Measurements from ENCODE around the gene MILR1.

The MILR1 gene

DNA sequence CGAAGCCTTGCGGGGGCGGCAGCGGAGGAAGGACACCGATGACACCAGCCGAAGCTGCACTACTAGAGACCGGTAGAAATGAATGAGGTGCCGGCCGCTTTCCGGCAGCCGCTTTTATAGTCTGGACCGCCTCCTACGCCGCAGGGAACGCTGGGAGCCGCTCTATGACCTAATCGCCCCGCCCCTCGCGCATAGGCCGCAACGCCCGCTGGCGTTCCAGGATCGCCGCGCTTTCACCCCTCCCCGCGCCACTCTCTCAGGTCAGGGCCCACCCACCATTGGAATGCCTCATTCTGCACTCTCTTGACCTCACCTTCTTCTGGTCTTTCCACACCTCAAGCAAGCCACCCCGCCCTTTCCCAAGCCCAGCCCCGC is 57.3 kb downstream of the MILR1 start, which contains the start of gene DDX5:
TSS of gene DDX5 (minus strand) at position 89 of the 375 bp plus-strand sequence. CDS start 170 bp downstream, outside the sequence.
- peak; percentile 97 for TF ChIP-seq TAF1 (IDR thresholded peaks at IDR 0.05; ENCODE audit: borderline replicate concordance, insufficient read depth, low read length)
- TF ChIP-seq, protein P1, sequence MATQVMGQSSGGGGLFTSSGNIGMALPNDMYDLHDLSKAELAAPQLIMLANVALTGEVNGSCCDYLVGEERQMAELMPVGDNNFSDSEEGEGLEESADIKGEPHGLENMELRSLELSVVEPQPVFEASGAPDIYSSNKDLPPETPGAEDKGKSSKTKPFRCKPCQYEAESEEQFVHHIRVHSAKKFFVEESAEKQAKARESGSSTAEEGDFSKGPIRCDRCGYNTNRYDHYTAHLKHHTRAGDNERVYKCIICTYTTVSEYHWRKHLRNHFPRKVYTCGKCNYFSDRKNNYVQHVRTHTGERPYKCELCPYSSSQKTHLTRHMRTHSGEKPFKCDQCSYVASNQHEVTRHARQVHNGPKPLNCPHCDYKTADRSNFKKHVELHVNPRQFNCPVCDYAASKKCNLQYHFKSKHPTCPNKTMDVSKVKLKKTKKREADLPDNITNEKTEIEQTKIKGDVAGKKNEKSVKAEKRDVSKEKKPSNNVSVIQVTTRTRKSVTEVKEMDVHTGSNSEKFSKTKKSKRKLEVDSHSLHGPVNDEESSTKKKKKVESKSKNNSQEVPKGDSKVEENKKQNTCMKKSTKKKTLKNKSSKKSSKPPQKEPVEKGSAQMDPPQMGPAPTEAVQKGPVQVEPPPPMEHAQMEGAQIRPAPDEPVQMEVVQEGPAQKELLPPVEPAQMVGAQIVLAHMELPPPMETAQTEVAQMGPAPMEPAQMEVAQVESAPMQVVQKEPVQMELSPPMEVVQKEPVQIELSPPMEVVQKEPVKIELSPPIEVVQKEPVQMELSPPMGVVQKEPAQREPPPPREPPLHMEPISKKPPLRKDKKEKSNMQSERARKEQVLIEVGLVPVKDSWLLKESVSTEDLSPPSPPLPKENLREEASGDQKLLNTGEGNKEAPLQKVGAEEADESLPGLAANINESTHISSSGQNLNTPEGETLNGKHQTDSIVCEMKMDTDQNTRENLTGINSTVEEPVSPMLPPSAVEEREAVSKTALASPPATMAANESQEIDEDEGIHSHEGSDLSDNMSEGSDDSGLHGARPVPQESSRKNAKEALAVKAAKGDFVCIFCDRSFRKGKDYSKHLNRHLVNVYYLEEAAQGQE (IDR thresholded peaks at IDR 0.05; ENCODE audit: insufficient read depth in 1 of 2, low read depth in 2 of 2, low read length in 2 of 2), result peak; percentile 51 to 78; a peak in 2 of 4 replicates
- peak; percentile 96; the same call in 1 of the 2 replicates for TF ChIP-seq SIN3A (IDR thresholded peaks at IDR 0.05; ENCODE audit: borderline replicate concordance, insufficient read depth, low read length)
- peak; percentile 100 for TF ChIP-seq POLR2AphosphoS5 (IDR thresholded peaks at IDR 0.05; ENCODE audit: low read depth, low read length)
- no peak for TF ChIP-seq FOXP2 (optimal IDR thresholded peaks at IDR 0.05; ENCODE audit: borderline replicate concordance, extremely low read depth, extremely low read length, insufficient read depth)

DNA sequence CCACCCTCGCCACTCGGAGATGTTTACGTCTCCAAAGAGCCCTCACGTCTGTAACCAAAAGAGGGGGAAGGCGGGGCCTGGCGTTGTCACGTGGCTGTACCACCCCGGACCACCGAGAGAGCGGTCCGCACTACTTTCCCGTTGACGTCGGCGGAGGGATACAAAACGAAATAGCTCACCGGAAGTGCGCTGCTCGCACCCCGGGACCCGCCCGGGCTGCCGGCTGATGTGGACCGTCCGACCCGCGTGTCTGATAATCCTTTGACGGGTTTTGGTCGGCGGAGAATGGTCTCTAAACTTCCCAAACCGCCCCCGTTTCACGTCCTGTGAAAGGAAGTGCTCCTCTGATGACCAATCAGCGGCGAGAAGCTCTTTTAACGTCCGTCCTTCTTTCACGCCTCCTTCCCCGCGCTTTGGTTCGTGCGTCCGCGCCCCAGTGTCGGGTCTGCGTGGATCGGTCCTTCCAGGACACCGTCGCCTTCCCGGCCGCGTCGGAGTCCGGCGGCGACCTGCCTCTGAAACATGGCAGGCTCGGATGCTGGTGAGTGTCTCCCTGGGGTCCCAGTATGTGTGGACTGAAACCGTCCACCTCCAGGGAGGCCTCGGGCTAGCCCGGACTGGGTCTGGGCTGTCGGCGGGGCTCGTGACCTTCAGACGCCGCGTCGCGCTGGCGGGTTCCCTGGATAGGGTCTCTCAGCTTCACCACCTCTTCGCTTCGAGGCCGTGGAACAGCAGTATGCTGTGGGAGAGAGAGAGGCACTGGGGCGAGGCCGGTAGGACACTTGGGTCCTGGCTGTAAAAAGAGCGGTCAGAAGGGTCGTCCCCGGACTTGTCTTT is 57.9 kb downstream of the MILR1 start, which contains the start of gene CEP95:
TSS of gene CEP95 (plus strand) at position 402 of the 837 bp plus-strand sequence. CDS start at position 523, 121 bp downstream.
- TF ChIP-seq TAF1 (IDR thresholded peaks at IDR 0.05; ENCODE audit: borderline replicate concordance, insufficient read depth, low read length) (peak; percentile 80; the same call in 1 of the 2 replicates), FOXP2 (optimal IDR thresholded peaks at IDR 0.05; ENCODE audit: borderline replicate concordance, extremely low read depth, extremely low read length, insufficient read depth) (no peak), POLR2AphosphoS5 (IDR thresholded peaks at IDR 0.05; ENCODE audit: low read depth, low read length) (peak; percentile 48), SIN3A (IDR thresholded peaks at IDR 0.05; ENCODE audit: borderline replicate concordance, insufficient read depth, low read length) (peak; percentile 76; the same call in 1 of the 2 replicates)
- TF ChIP-seq, protein P1 (IDR thresholded peaks at IDR 0.05; ENCODE audit: insufficient read depth in 1 of 2, low read depth in 2 of 2, low read length in 2 of 2), result 0 out of 4 replicates have a peak, but pooled peaks of 1 of the 2 experiments have one; percentile 2

DNA sequence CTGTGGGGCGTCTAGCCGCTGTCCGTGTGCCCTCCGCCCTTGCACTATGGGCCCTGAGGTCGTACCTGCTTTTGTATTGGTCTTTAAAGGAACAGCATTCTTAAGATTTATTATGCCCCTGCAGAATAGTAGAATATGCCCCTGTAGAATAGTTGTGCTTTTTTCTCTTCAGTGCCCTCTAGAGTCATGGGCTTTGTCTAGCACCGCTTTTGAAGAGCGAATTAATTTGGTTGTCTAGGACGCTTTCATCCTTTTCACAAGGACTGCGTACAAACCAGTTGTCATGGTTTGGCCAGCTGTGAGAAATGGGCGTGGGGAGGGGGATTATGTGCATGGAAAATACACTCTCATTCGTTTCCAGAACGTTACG is 58.5 kb downstream of the MILR1 start:
- peak; percentile 86; the same call in 1 of the 2 replicates for TF ChIP-seq SIN3A (IDR thresholded peaks at IDR 0.05; ENCODE audit: borderline replicate concordance, insufficient read depth, low read length)
- TF ChIP-seq, protein P1 (IDR thresholded peaks at IDR 0.05; ENCODE audit: insufficient read depth in 1 of 2, low read depth in 2 of 2, low read length in 2 of 2), result no peak

DNA sequence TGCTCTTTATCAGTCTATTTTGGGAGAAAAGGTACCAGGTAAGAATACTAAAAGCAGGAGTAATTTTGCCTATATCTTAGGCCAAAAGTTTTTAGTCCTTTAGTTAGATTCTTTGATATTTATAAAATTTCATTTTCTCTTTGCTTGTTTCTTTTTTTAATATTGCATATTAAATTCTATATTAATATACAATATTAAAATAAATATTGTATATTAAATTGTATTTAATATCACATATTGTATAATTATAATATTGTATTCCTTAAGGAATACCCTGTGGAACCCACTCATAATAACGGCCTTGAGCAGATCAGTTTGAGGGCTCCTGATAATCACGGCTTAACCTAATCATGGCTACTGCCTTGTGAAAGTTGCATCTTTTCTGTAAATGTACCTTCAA is 59.8 kb downstream of the MILR1 start:
- no peak for TF ChIP-seq TAF1 (IDR thresholded peaks at IDR 0.05; ENCODE audit: borderline replicate concordance, insufficient read depth, low read length)
- TF ChIP-seq, protein P1 (IDR thresholded peaks at IDR 0.05; ENCODE audit: insufficient read depth in 1 of 2, low read depth in 2 of 2, low read length in 2 of 2), result no peak
- no peak for TF ChIP-seq FOXP2 (optimal IDR thresholded peaks at IDR 0.05; ENCODE audit: borderline replicate concordance, extremely low read depth, extremely low read length, insufficient read depth)
- TF ChIP-seq POLR2AphosphoS5 (IDR thresholded peaks at IDR 0.05; ENCODE audit: low read depth, low read length), result no peak
- no peak for TF ChIP-seq SIN3A (IDR thresholded peaks at IDR 0.05; ENCODE audit: borderline replicate concordance, insufficient read depth, low read length)
